H9 (cell line): Measurements from ENCODE around the gene MTMR1. TPM values are rescaled to one million over a fixed set of nuclear protein-coding genes. Genes with fewer than 3 reads are reported as not detected.

ENCODE experiments used
- DNase-seq: peaks from one replicate; pipeline ENCODE4 v3.0.0-alpha.2; 2017
- H2AFZ ChIP-seq: one replicate; pipeline ENCODE4 v1.6.1; 2013; ENCODE audit warnings: mild to moderate bottlenecking, low read length, control low read depth, moderate library complexity
- H2AK5ac ChIP-seq: 2 replicates; pipeline ENCODE4 v1.6.1; 2013; ENCODE audit warnings: low read length, control low read depth, mixed read lengths; ENCODE audit not compliant: insufficient read length
- H2BK120ac ChIP-seq: one replicate; pipeline ENCODE4 v1.6.1; 2013; ENCODE audit warnings: low read depth, mild to moderate bottlenecking, low read length, control low read depth, inconsistent platforms; ENCODE audit not compliant: poor library complexity, severe bottlenecking
- H2BK12ac ChIP-seq: 2 replicates; pipeline ENCODE4 v1.6.1; 2013; ENCODE audit warnings: low read length, control low read depth, mixed read lengths, low read depth; ENCODE audit not compliant: insufficient read length
- H2BK15ac ChIP-seq: 2 replicates; pipeline ENCODE4 v1.6.1; 2013; ENCODE audit warnings: low read depth, low read length, control low read depth
- H2BK20ac ChIP-seq: one replicate; pipeline ENCODE4 v1.6.1; 2013; ENCODE audit warnings: low read depth, mild to moderate bottlenecking, low read length, control low read depth, inconsistent platforms; ENCODE audit not compliant: poor library complexity, severe bottlenecking
- H2BK5ac ChIP-seq: 2 replicates; pipeline ENCODE4 v1.6.1; 2013; ENCODE audit warnings: low read length, control low read depth, mixed read lengths; ENCODE audit not compliant: insufficient read length
- H3K14ac ChIP-seq: 2 replicates; pipeline ENCODE4 v1.6.1; 2013; ENCODE audit warnings: low read length, control low read depth; ENCODE audit not compliant: insufficient read depth
- H3K18ac ChIP-seq: 2 replicates; pipeline ENCODE4 v1.6.1; 2013; ENCODE audit warnings: low read depth, mild to moderate bottlenecking, mixed read lengths, low read length, control low read depth; ENCODE audit not compliant: insufficient read length
- H3K23ac ChIP-seq: 2 replicates; pipeline ENCODE4 v1.6.1; 2013; ENCODE audit warnings: low read length, control low read depth, mixed read lengths, low read depth; ENCODE audit not compliant: insufficient read length
- H3K23me2 ChIP-seq: 2 replicates; pipeline ENCODE4 v1.6.1; 2013; ENCODE audit warnings: low read depth, mild to moderate bottlenecking, mixed read lengths, low read length, control low read depth; ENCODE audit not compliant: insufficient read length, poor library complexity, severe bottlenecking
- H3K27ac ChIP-seq: 2 replicates; pipeline ENCODE4 v1.5.1; 2013; ENCODE audit warnings: low read length, control low read depth, mixed read lengths, low read depth; ENCODE audit not compliant: insufficient read length
- H3K27me3 ChIP-seq: 2 replicates; pipeline ENCODE4 v1.6.1; 2013; ENCODE audit warnings: low read length, control low read depth, inconsistent platforms; ENCODE audit not compliant: insufficient read depth
- H3K4ac ChIP-seq: 2 replicates; pipeline ENCODE4 v1.6.1; 2013; ENCODE audit warnings: low read depth, mild to moderate bottlenecking, control low read depth, inconsistent platforms, low read length, moderate library complexity
- H3K4me1 ChIP-seq: 2 replicates; pipeline ENCODE4 v1.6.1; 2013; ENCODE audit warnings: low read length, control low read depth, inconsistent platforms; ENCODE audit not compliant: insufficient read depth
- H3K4me2 ChIP-seq: 2 replicates; pipeline ENCODE4 v1.6.1; 2013; ENCODE audit warnings: low read length, control low read depth, mixed read lengths; ENCODE audit not compliant: insufficient read length, insufficient read depth
- H3K56ac ChIP-seq: 2 replicates; pipeline ENCODE4 v1.6.1; 2013; ENCODE audit warnings: low read depth, mild to moderate bottlenecking, mixed read lengths, low read length, control low read depth; ENCODE audit not compliant: insufficient read length
- H3K79me1 ChIP-seq: 2 replicates; pipeline ENCODE4 v1.6.1; 2013; ENCODE audit warnings: low read depth, mild to moderate bottlenecking, moderate library complexity, low read length, control low read depth, inconsistent platforms; ENCODE audit not compliant: insufficient read depth, poor library complexity, severe bottlenecking
- H3K79me2 ChIP-seq: 2 replicates; pipeline ENCODE4 v1.6.1; 2013; ENCODE audit warnings: low read length, control low read depth, inconsistent platforms; ENCODE audit not compliant: insufficient read depth
- H3K9ac ChIP-seq: 2 replicates; pipeline ENCODE4 v1.6.1; 2013; ENCODE audit warnings: low read length, control low read depth, mixed read lengths; ENCODE audit not compliant: insufficient read length; ENCODE audit errors: extremely low read depth
- H3K9me3 ChIP-seq: one replicate; pipeline ENCODE4 v1.6.1; 2013; ENCODE audit warnings: low read depth, low read length, inconsistent platforms; ENCODE audit not compliant: control insufficient read depth
- H3T11ph ChIP-seq: one replicate; pipeline ENCODE4 v1.6.1; 2013; ENCODE audit warnings: mild to moderate bottlenecking, low read length, control low read depth, inconsistent platforms
- H4K20me1 ChIP-seq: one replicate; pipeline ENCODE4 v1.6.1; 2013; ENCODE audit not compliant: control insufficient read depth, insufficient read length, insufficient read depth
- H4K5ac ChIP-seq: 2 replicates; pipeline ENCODE4 v1.6.1; 2013; ENCODE audit warnings: low read depth, mild to moderate bottlenecking, mixed read lengths, low read length, control low read depth; ENCODE audit not compliant: insufficient read length
- H4K8ac ChIP-seq: replicated peaks from 2 replicates; pipeline ENCODE4 v1.6.1; 2013; ENCODE audit warnings: low read length, control low read depth, mixed read lengths, low read depth; ENCODE audit not compliant: insufficient read length
- H4K91ac ChIP-seq: 2 replicates; pipeline ENCODE4 v1.6.1; 2013; ENCODE audit warnings: low read depth, mild to moderate bottlenecking, moderate library complexity, mixed read lengths, low read length, control low read depth; ENCODE audit not compliant: insufficient read length
- H3K27ac Mint-ChIP-seq, 3 experiments: 2 replicates in 2 of 3; 3 replicates in 1 of 3; pipeline ENCODE4 v1.8.0; 2020 to 2021; ENCODE audit warnings: mixed read lengths in 3 of 3, mild to moderate bottlenecking in 1 of 3, moderate library complexity in 1 of 3
- H3K27me3 Mint-ChIP-seq: 2 replicates; pipeline ENCODE4 v1.8.0; 2021; ENCODE audit warnings: low read depth, mild to moderate bottlenecking, moderate library complexity, mixed read lengths
- H3K36me3 Mint-ChIP-seq, 3 experiments: 2 replicates in 2 of 3; 3 replicates in 1 of 3; pipeline ENCODE4 v1.8.0; 2020 to 2021; ENCODE audit warnings: low read depth in 3 of 3, mixed read lengths in 3 of 3; ENCODE audit not compliant: insufficient read depth in 1 of 3
- H3K4me1 Mint-ChIP-seq, 2 experiments: 2 replicates each; pipeline ENCODE4 v1.8.0; 2020; ENCODE audit warnings: mixed read lengths in 2 of 2
- H3K4me3 Mint-ChIP-seq, 2 experiments: 2 replicates in 1 of 2; 3 replicates in 1 of 2; pipeline ENCODE4 v1.8.0; 2020 to 2021; ENCODE audit warnings: mild to moderate bottlenecking in 2 of 2, mixed read lengths in 2 of 2, moderate library complexity in 1 of 2
- H3K9me3 Mint-ChIP-seq, 2 experiments: 2 replicates in 1 of 2; 3 replicates in 1 of 2; pipeline ENCODE4 v1.8.0; 2020; ENCODE audit warnings: mild to moderate bottlenecking in 2 of 2, mixed read lengths in 2 of 2, moderate library complexity in 1 of 2
- WGBS: extraction: QIAGEN DNeasy Blood & Tissue Kit; methylation state at CpG from one replicate; pipeline ENCODE4 v1.1.7; 2013; ENCODE audit warnings: missing lambda C conversion rate, low lambda C conversion rate, mixed read lengths; ENCODE audit not compliant: insufficient read length; ENCODE audit errors: extremely low coverage; 5-methylcytosine and 5-hydroxymethylcytosine counted together
- total RNA-seq: library from RNA; stranded (reverse); gene quantifications from 2 replicates; pipeline ENCODE4 v1.2.1, GENCODE V29; 2021
- TF ChIP-seq, protein P1 (sequence below): fragments of 200-600 bp; sonication (generic); conservative IDR thresholded peaks from 3 replicates; pipeline ENCODE4 v1.8.0; 2021; ENCODE audit warnings: antibody characterized with exemption, mild to moderate bottlenecking

Gene MTMR1
- total RNA-seq, 1 experiment from 2014 or later, result 25.2 TPM

DNA sequence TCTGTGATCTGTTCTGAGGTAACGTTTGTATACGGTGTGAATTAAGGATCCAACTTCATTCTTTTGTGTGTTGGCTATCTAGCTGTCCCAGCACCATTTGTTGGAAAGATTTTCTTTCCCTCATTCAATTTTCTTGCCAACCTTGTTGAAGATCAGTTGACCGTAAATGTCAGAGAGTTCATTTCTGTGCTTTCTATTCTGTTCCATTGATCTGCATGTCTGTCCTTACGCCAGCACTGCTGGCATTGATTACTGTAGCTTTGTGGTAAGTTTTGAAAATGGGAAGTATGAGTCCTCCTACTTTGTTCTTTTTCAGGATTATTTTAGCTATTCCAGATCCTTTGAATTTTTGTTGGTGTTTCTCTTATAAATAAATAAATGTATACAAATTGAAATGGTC, 60.8 kb downstream of the MTMR1 start:
- Histone ChIP-seq H3K4me1 (no peaks in the 10 kb centered on the region), H2BK15ac (no peak overlapping the region), H3K9ac (no peak overlapping the region), H3K56ac (no peak overlapping the region), H2BK5ac (no peak overlapping the region), H2BK12ac (no peak overlapping the region), H3K4me2 (no peak overlapping the region), H3K14ac (no peak overlapping the region), H2AFZ (no peak overlapping the region), H3K18ac (no peak overlapping the region), H4K8ac (no peak overlapping the region), H3T11ph (no peak overlapping the region), H4K5ac (no peak overlapping the region), H2AK5ac (no peak overlapping the region), H4K20me1 (no peaks in the 10 kb centered on the region), H3K23ac (no peak overlapping the region), H3K79me2 (no peaks in the 10 kb centered on the region), H3K27ac (no peak overlapping the region), H3K23me2 (peaks cover 3% of the 10 kb centered on the region), H3K79me1 (no peaks in the 10 kb centered on the region), H3K9me3 (no peaks in the 10 kb centered on the region), H2BK120ac (no peak overlapping the region), H3K4ac (no peak overlapping the region), H2BK20ac (no peak overlapping the region), H3K27me3 (no peaks in the 10 kb centered on the region), H4K91ac (no peak overlapping the region)
- Mint-ChIP-seq H3K27ac (no peak overlapping the region), H3K4me1 (no peaks in the 10 kb centered on the region), H3K4me3 (no peak overlapping the region), H3K36me3 (peaks cover 19 to 49% (median 22%) of the 10 kb centered on the region in 3 experiments; a peak in 6 of 7 replicates), H3K9me3 (peaks cover 63 to 75% of the 10 kb centered on the region in 2 experiments), H3K27me3 (no peaks in the 10 kb centered on the region; the same call in 1 of the 2 replicates)
- WGBS, result no CpG with 5 or more reads among the region's 4 CpGs
- TF ChIP-seq, protein P1, sequence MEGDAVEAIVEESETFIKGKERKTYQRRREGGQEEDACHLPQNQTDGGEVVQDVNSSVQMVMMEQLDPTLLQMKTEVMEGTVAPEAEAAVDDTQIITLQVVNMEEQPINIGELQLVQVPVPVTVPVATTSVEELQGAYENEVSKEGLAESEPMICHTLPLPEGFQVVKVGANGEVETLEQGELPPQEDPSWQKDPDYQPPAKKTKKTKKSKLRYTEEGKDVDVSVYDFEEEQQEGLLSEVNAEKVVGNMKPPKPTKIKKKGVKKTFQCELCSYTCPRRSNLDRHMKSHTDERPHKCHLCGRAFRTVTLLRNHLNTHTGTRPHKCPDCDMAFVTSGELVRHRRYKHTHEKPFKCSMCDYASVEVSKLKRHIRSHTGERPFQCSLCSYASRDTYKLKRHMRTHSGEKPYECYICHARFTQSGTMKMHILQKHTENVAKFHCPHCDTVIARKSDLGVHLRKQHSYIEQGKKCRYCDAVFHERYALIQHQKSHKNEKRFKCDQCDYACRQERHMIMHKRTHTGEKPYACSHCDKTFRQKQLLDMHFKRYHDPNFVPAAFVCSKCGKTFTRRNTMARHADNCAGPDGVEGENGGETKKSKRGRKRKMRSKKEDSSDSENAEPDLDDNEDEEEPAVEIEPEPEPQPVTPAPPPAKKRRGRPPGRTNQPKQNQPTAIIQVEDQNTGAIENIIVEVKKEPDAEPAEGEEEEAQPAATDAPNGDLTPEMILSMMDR, result no peak
- no peak for DNase-seq
